Gastrocnemius medialis (tissue), 4 donors: ENCODE results near the gene ATXN7L1.

Source experiments
- CTCF ChIP-seq, 5 experiments: fragments of 450-650 bp in 3 of 5; fragments of 200-600 bp in 2 of 5; sonication (generic) in 2 of 5; IDR thresholded peaks in 4 of 5; conservative IDR thresholded peaks in 1 of 5; 1 replicate in 4 of 5; 2 replicates in 1 of 5; pipeline ENCODE4 v1.5.1; 2016 to 2019; ENCODE audit warnings: antibody characterized with exemption in 5 of 5, mild to moderate bottlenecking in 3 of 5, moderate library complexity in 3 of 5
- POLR2A ChIP-seq, 2 donors: fragments of 450-650 bp; IDR thresholded peaks; one replicate each; pipeline ENCODE4 v1.6.1; 2017; ENCODE audit warnings: antibody characterized with exemption in 2 of 2, mild to moderate bottlenecking in 2 of 2, moderate library complexity in 2 of 2

DNA sequence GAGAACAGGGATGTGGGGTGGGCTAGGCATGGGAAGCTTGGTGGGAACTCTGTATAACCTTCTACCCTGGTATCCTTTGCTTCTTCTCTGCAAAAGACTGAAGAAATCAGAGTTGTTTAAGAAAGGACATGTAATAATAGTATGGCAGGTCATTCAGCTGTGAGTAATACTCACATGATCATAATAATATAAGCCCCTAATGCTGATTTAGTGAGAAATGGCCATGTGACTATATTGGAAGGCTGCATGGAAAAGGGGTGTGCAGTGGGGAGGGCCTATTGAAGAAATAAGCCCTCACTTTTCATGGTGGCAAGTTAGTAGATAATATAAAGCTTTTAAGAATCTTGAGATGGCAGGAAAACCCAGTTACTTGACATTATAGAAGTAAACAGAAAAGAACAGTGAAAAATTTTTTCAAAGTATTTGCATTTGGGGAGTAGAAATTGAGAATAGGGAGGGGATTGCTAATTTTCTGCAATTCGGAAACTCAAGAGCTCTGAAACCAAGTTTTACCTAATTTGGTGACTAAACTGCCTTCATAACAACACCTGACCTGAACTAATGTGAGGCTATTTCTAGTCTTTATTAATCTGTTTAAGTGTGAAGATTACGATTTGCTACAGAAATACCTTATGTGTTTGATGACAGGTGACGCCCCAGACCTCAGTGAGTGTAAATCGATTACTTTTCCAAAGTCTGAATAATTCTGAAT lies 44.4 kb downstream of the ATXN7L1 start:
- TF ChIP-seq CTCF (IDR thresholded peaks at IDR 0.05 in 4 of 5, conservative IDR thresholded peaks at IDR 0.05 in 1 of 5) = no peak
- TF ChIP-seq POLR2A (IDR thresholded peaks at IDR 0.05) = no peak
